Measurements from ENCODE around the gene STON1.

DNA sequence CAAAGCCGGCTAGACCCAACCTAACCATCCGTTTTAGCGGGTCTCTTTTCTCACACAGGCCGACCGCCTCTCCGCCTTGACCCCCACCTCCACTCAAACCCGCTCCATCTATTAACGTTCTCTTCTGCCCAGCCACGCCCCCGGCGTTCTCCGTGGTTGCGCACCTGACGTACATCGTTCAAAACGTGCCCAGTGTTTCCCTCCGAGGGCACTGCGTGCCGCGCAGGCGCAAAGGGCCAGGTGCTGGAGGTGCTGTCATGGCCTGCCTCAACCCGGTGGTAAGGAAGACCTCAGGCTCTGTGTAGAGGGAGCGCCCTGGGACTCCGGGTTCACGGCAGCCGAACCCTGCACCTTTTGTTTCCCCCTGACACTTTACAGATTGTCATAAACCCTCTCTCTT, 87.7 kb downstream of the STON1 start, which contains the start of gene GTF2A1L:
- TF ChIP-seq, protein P1, sequence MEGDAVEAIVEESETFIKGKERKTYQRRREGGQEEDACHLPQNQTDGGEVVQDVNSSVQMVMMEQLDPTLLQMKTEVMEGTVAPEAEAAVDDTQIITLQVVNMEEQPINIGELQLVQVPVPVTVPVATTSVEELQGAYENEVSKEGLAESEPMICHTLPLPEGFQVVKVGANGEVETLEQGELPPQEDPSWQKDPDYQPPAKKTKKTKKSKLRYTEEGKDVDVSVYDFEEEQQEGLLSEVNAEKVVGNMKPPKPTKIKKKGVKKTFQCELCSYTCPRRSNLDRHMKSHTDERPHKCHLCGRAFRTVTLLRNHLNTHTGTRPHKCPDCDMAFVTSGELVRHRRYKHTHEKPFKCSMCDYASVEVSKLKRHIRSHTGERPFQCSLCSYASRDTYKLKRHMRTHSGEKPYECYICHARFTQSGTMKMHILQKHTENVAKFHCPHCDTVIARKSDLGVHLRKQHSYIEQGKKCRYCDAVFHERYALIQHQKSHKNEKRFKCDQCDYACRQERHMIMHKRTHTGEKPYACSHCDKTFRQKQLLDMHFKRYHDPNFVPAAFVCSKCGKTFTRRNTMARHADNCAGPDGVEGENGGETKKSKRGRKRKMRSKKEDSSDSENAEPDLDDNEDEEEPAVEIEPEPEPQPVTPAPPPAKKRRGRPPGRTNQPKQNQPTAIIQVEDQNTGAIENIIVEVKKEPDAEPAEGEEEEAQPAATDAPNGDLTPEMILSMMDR (conservative IDR thresholded peaks at IDR 0.05), result no peak
- TF ChIP-seq ZFX (IDR thresholded peaks at IDR 0.05), result no peak
